NCI-H2029 treated with DMSO at 0.1 percent for 48 hours (cell line): ENCODE results near the gene AIPL1.

Experiments
- DNase-seq: peaks from one replicate; lab custom pipeline; 2025; lab: John Stamatoyannopoulos, UW

AIPL1 gene

DNA sequence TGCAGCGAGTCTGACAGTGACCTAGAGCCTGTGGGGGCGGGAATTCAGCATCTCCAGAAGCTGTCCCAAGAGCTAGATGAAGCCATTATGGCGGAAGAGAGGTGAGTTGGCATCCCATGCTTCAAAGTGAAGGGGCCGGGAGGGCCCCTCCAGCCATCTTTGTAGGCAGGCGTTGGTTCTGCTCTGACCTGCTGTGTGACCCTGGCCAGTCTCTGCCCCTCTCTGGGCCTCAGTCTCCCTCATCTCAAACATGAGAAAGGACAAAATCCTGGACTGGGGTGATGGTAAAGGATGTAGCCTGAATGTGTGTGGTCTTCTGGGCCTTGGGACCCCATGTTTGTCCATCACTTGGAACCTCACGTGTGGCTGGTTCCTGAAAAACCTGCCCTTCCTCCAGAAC, 14.4 kb upstream of the AIPL1 start:
- DNase-seq: no peak

DNA sequence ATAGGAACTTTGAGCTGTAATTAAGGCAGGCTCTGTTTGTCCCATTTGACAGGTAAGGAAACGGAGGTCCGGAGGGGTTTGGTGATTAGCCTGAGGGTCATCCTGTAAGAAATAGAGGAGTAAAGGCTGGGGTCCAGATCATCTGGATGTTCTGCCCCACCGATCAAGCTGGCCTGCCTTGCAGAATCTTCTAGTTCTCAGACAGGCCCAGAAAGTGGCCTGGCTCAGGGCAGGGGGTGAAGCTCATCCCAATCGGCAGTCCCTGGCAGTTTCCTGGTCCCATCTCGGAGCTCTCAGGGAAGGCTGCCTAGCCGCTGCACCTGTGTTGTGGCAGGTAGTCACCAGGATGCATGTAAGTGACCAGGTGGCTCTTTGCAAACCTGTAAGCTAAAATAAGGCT, 13.6 kb upstream of the AIPL1 start:
- no peak for DNase-seq

DNA sequence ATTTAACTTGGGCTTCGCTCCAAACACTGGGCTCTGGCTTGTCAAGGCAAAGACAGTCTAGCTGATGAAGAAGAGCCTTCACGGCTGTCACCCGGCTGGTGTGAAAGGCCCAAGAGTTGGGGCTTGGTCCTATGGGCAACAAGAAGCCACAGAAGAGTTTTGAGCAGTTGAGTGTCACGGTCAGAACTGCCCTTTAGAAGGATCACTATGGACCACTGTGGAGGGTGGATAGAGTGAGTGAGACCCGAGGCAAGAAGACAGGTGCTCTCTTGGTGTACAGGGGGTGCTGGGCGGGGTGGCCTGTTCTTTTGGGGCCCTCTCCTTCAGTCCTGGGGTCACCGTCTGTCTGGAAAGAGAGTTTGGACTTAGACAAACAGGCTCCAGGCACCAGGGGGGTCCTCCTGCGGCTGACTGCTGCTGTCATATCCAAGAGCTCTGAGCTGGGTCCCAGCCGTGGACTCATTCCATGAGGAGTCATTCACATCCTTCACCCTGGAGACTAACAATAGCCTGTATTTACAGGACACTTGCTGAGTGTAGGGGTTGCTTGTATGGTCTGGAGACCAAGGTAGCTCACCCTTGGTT, 11.7 kb upstream of the AIPL1 start:
- no peak for DNase-seq

DNA sequence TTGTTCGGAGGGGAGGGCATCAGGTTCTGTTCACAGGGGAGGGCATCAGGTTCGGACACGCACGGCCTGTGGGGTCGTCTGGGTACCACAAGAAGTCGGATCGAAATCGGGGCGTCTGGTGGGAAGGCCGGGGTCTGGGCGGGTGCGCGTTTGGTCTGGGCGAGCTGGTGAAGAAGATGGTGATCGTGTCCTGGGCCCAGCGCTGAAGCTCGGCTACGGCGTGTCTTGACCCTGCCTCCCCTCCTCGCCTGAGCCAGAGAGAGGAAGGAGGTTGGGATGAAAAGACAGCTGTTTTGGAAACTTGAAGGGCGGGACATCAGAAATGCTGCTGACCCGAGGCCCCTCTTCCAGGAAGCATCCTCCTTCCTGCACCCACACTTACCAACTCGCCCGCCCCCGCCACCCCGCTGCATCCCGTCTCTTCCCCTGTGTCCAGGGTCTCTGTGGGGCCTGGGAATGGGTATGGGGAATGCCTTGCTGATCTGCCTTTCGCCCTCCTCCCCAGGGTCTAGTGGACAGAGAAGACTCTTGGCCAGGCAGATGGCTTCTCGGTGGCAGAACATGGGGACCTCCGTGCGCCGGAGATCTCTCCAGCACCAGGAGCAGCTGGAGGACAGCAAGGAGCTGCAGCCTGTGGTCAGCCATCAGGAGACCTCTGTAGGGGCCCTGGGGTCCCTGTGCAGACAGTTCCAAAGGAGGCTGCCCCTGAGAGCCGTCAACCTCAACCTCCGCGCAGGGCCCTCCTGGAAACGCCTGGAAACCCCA, 9.8 kb upstream of the AIPL1 start:
- DNase-seq: no peak

DNA sequence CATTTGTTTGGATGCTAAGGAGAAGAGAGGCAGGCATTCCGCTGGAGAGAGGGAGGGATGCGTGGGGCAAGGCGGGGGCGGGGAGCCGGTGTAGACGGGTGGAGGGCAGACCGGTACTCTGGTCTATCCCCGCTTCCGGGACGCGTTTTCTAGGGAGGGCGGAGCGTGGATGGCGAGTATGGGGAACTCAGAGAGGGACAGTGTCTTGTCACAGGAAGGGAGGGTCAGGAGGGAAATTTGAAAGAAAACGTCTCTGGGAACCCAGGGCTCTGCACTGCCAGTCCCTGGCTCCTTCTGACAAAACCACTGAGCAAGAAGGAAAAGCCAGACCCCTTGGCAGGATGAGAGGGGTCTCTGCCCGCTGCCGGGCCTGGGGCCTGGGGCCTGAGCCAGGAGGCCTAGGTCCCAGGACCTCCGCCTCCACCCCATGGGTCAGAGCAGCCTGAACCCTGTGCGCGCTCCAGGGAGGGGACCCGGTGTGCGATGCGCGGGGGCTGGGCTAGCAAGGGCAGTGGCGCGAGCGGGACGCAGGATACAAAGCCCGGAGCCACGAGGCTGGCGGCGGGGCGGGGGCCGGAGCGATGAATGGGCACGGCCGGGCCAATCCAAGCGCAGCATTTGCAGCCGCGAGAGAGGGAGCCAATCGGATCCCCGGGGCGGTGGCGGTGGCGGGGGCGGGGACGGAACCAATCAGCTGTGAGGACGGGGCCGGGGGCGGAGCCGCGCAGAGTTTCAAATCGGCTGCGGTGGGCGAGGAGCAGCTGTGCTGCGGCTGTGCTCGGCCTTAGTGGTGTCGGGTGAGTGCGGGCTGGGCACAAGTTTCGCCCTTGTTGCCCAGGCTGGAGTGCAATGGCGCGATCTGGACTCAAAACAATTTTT, 9.0 kb upstream of the AIPL1 start, which contains the start of gene PIMREG:
TSS of gene PIMREG (plus strand) at position 764 of the 879 bp plus-strand sequence. CDS start 656 bp downstream, outside the sequence.
- peak; percentile 58 for DNase-seq

DNA sequence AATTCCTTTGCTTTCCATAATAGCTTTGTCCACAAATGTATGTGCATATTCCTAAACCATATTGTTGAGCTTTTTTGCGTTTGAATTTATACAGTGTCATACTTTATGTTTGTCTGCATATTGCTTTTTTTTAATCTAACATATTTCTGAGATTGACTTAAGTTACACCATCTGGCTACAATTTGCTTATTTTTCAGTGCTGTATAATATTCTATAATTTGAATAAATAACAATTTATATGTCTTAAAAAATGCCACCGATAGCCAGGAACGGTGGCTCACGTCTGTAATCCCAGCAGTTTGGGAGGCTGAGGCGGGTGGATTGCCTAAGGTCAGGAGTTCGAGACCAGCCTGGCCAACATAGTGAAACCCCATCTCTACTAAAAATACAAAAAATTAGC, 7.9 kb upstream of the AIPL1 start:
- no peak for DNase-seq

DNA sequence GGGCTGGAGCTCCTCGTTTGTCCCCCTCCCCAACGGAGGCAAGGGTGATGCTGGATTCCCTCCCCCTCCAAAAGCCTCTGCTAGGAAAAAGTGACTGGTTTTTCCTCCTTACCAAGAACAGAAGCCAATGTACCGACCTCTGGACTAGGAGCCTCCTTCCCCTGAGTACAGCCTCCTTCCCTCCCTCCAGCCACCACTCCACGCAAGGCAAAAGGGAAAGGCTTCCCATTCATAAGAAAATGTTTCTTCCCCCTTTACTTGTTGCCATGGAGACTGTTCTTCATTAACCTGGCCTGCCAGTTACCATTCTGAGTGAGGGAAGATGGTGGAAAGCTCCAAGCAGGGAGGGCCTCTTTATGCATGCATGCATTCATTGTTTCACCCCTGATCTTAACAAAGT, 5.0 kb upstream of the AIPL1 start:
- DNase-seq: no peak

DNA sequence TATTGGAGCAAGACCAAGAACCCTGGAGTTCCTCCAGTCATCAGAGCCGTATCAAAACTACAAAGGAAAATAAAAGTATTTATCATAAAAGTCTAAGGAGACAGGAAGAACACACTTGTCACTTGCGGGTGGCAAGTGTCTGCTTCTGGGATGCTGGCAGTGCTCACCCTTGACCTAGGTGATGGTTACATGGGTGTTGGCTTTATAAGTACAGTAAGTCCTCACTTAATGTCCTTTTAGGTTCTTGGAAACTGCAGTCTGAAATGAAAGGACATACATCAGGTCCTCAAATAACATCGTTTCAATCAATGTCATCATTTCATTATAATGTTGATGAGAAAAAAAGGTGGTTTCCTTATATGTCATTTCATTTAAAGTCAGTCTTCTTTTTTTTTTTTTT, 3.0 kb upstream of the AIPL1 start:
- no peak for DNase-seq

DNA sequence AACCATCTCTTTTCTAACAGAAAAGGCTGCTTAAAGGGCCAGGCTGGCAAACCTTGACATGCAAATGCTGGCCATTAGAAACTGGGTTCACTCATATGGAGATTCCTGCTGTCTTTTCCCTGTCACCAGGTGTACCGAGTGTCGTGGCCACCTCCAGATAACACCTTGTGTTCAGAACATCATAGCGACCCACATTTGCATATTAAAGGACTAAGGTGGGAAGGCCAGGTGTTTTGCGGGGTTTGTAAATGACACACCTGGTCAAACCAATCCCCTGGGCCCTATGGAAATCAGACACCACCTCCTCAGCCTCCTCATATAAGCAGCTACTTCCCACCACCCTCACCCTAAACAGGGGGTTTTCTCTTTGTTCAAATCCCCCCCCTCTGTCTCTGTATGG, 2.5 kb upstream of the AIPL1 start:
- DNase-seq: no peak

DNA sequence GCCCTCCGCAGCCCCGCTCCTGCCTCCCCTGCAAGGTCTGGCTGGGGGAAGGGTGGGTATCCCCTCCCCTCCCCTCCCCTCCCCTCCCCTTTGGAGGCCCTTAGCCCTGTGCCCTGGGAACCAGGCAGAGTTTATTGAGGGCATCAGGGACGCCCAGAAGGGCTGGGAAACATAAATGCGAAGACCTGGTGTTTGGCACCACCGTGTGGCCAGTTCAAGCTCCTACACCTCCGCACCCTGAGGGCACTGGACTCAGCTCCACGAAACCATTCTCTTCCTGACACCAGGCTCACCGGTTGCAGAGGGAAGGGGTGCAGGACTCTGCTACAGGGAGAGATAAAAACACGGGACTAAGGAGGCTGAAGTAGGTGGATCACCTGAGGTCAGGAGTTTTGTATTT, 1.0 kb upstream of the AIPL1 start:
- DNase-seq: peak; percentile 10

DNA sequence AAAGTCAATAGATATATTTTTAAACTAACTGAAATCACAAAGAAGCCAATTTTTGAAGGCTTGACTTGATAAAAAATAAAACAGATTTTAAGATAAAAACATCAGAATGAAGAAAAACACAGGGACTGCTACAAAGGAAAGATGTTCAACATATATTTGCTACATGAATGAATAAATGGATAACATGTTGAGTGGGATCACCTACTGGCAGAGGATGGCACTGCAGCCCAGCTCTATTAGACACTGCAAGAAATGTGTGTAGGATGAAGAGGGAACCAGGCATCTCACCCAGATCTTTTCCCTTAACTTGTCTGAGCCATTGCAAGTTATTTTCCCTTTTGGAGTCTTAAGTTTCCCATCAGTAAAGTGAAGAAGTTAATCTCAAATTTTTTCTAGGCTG, 4.2 kb downstream of the AIPL1 start:
- DNase-seq: no peak

DNA sequence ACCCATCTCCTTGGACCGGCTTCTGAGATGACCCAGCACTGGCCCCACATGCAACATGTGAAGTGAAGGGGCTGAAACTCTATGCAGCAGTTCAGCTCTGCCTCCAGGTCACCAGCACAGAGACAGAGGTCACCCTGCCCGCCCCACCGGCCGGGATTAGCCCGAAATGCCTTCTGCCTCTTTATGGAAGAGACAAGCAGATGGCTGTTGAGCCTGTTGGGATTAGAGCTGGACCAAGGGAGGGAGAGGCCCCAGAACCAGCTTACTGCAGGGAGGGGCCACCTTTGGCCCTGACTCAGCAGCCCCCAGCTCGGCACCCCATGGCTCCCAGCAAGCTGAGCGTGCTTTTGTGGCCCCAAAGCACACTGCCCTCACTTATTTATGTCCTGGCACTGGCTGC, 5.7 kb downstream of the AIPL1 start:
- DNase-seq: no peak

DNA sequence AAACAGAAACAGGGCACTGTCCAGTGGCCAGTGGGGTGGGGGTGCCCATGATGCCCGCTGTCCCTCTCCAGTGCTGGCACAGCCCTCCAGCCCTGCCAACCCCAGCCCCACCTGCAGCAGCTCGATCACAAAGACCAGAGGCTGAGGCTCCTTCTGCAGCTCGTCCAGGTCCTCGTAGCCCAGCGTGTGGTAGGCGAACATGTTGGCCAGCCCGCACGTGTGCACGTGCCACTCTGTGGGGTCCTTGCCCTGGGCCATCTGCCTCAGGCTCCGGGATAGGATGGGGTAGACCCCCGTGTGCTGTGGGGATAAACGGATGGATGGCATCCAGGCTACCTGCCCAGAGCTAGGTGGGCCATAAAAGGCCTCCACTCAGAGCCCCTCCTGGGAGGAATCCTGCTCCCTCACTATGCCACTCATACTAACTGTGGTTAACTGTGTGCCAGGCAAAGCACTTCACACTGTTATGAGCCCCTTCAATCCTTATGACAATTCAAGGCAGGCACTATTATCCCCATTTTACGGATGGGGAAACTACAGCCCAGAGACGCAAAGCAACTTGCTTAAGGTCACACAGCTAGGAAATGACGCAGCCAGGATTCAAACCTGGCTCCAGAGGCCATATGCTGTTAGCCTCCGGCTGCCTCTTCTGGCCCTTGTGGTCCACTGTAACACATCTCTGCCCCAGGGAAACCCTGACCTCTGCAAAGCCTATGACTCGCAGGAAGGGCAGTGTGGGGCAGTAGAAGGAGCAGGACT, 6.5 kb downstream of the AIPL1 start:
- DNase-seq: no peak

DNA sequence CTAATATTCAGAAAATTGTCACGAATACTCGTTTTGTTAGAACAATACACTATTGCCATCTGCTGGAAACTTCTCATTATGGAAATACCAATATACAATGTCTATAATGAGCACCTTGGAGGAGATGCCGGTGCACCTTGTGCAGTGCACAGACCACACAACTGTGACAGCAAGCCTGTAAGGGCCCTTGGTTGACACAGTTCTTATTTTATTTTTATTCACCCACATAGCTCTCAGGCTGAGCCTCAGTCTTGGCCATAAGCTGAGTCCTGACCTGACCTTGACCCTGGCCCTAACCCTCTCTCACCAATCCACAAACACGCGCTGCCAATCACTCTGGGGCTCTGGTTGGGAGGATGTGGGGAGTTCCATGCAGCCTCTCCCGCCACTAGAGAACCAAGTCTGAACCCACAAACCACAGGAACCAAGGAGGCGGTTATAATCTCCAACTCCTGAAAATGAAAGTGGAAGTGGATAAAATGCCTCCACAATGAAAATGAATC, 7.6 kb downstream of the AIPL1 start:
- no peak for DNase-seq

DNA sequence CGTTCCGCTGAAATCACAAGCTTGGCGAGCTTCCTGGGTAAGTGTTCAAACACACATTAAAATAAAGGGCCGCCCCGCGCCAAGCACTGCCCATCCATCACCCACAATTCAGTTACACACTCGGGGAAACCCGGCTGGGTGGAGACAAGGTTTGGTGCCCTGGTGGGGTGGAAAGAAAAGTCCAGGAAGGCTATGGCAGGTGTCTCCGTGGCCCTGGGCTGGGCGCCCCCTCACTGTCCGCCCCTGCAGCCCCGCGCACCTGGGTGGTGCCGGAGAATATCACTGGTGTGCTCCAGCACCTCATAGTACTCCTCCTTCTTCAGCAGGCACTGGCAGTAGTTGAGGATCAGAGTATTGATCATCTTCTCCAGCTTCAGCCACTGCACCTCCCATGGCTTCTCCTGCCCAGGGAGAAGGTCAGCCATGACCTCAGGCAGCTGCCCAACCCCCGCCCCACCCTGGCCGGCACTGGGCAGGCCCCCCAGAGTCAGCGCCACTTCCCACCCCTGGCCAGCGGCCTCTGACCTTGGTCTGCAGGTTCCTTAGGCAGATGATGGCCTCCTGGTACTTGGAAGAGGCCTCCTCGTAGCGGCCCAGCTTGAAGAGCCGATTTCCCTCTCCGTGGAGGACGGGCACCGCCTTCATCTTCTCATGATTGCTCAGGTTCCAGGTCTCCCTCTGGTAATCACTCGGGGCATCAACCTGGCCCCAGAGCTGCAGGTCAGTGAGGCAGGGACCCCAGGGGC, 8.4 kb downstream of the AIPL1 start:
- no peak for DNase-seq

DNA sequence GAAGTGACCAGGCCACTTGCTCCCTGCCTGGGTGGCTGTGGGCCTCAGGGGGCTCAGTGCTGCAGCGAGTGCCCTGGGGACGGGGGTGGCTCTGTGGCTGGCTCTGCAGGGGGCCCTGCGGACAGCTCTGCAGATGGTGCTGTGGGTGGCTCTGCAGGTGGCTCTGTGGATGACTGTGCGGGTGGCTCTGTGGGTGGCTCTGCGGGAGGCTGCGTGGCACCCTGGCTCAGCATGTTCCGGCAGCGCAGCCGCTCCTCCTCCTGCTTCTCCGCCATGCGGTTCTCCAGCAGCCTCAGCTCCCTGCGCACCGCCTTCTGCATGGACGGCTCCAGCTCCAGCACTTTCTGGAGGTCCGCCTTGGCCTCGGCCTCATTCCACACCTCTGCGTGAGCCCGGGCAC, 9.5 kb downstream of the AIPL1 start:
- DNase-seq: no peak

DNA sequence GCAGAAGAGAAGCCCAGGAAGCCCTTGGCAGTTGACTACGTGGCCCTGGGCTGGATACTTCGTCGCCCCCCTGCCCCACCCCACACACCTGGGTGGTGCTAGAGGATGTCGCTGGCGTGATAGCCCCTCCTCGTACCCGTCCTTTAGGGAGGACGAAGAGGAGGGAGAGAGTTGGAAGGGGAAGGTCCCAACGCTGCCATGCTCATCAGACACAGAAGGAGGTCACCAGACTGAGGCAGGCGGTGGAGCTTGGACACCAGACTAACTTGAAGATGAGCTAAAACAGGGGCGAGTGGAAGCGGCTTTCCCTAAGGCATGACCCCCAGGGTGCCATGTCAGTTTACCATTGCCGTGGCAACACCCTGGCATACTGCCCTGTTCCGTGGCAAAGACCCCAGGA, 11.0 kb downstream of the AIPL1 start:
- no peak for DNase-seq

DNA sequence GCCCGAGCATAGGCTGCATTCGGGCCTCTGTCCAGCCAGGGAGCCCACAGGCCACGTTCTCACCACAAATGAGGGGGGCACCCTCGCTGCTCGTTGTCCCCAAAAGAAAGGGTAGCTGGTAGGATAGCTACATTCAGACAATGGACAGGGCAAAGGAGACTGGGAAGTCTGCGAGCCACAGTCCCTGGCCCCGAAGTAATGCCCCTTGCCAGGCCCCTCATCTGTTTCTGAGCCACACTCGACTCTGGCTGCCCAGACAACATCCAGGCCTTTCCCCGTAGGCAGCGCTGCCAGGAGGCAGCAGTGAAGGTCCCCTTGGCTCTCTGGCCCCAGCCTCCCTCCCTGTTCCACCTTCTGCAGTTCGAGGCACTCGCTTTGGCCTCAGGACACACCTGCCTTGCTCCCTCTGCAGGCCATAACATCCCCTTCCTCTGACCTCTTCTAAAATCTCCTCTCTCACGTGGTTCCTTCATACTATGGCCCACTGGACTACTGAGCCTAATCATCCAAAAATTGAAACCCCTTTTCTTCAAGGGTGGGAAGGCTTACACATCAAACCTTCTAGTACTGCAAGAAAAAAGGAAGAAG, 12.2 kb downstream of the AIPL1 start:
- no peak for DNase-seq

DNA sequence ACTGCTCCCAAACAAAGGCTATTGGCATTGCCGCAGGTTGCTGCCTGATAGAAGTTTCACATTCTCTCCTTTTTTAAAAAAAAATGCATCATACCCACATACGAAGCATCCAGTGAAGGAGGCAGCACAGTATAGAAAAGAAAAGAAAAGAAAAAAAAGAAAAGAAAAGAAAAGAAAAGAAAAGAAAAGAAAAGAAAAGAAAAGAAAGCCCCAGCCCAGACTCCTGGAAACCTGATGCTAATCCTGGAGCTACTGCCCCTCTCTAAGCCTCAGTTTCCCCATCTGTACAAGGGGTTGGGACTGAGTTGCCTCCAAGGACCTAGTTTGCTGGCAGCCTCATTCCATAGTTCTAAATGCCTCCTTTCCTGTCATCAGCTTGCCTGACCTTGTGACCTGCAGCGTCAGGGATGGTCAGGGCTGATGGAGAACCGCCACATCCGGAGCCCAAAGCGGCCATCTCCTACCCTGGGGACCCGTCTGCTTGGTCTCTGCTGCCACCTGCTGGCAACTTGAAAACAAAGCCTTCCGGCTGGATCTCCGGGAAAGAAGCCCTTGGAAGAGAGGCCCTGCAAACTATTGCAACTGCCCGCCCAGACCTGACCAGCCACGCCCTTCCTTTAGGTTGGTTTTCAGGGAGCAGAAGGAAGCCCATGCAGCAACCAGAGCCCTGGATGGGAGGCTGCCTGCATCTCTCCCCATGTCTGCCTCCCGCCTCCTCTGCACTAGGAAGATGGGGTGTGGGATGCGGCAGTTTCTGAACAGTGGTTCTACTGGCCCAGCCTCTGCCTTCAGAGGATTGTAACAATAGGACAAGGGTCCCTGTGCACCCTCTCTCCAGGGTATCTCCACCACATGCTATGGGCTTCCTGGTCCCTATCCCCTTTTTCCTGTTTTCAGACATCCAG, 13.0 kb downstream of the AIPL1 start:
- DNase-seq: peak; percentile 27

DNA sequence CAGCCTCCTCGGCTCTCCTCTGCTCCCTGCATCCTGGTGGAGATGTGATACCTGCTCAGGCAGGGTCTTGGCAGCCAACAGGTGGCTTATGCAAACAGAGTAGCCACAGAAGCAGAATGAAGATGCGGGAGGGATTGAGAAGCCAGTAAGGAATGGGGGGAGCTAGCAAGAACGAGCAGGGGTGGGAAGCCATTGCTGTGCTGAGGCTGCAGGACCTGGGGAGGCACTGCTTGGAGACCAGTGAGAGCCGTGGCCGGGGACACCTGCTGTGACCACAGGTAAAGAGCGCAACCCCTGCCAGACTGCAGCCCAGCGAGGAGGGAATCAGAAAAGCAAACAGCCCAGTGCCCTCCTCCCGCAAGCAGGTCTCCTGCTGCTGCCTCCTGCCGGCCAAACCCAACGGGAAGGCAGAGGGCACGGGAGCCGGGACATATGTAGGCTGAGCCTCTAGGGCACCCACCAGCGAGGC, 14.7 kb downstream of the AIPL1 start:
- DNase-seq: peak; percentile 6
